ENCODE measurements around the gene TAS2R60.
"Not testable (repeated sequence)": the region's sequence is repeated elsewhere in the genome, so short reads cannot be mapped to it uniquely, and the experiment has no call there.

TAS2R60 gene

DNA sequence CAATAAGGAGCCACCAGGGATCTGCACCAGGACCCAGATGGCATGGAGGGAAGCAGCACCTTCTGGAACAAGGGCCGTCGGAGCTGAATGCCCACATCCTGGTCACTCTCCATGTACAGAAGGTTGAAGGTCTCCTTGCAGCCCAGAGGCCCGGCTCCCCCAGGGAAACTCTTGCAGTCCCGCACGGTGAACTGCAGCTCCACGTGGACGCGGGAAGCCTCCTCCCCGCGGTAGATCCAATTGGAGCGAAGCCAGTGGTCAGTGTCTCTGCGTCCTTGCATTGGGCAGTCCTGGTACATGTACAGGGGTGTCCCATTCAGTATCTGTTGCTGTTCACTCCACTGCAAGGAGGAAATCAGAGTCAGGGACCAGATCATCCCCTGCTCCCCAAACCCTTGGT, 42.0 kb upstream of the TAS2R60 start:
- no peak overlapping the region for H3K4me2 ChIP-seq (ENCODE audit: low read length)
- H3K4me3 ChIP-seq (ENCODE audit: low read length), result no peak overlapping the region
- H3K9me3 ChIP-seq (replicated peaks; ENCODE audit: low read length), result no peaks in the 10 kb centered on the region
- no peaks in the 10 kb centered on the region for H3K27me3 ChIP-seq (ENCODE audit: control insufficient read depth, insufficient read depth, low read length)
- no peak overlapping the region for H3K9ac ChIP-seq (ENCODE audit: low read depth, low read length)
- peaks cover 6% of the 10 kb centered on the region for H3K4me1 ChIP-seq (ENCODE audit: control insufficient read depth, insufficient read depth, low read length)
- H3K36me3 ChIP-seq (ENCODE audit: insufficient read depth, low read length), result no peaks in the 10 kb centered on the region

- H3K9me3 ChIP-seq (replicated peaks; ENCODE audit: low read length); H3K9ac ChIP-seq (ENCODE audit: low read depth, low read length); H3K27me3 ChIP-seq (ENCODE audit: control insufficient read depth, insufficient read depth, low read length); H3K4me3 ChIP-seq (ENCODE audit: low read length); H3K4me2 ChIP-seq (ENCODE audit: low read length); H3K36me3 ChIP-seq (ENCODE audit: insufficient read depth, low read length); H3K4me1 ChIP-seq (ENCODE audit: control insufficient read depth, insufficient read depth, low read length): not testable (repeated sequence)
Observed at GRCh38 chr7:143402233-143402632, 41.0 kb upstream of the TAS2R60 start.

DNA sequence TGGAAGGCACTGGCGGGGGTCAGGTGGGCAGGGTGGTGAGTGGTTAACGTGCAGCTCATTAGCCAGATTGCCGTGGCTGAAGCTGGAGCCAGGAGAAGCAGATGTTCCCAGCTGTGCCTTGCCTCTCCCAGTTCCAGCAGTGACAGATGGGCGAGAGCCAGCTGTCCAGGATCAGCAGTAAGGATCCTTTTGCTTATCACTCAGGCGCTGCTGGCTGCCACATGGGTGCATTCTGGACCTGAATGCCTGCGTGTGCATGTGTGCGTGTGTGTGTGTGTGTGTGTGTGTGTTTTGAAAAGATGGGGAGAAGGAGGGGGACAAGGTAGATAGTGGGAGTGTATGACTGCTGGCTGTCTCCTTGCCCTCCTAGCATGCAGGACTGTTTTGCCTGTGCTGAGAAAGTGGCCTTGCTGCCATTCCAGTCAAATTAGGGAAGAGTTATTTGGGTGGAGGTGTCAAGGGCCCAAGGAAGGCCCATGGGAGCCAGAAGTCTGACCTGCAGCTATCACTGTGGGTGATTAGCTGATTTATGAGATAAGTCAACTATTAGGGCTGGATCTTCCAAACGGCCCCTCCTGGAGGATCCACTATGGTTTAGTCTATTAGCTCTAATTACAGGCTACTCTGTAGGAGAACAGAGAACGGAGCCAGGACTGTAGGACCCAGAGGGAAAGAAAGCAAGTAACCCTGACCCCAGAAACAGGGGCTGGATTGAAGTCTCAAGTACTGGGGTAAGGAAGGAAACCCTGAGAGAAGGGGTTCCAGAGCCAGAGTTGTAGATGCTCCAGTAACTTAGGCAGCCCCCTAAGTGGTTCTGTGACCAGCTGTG, 37.9 kb upstream of the TAS2R60 start:
- peaks cover 6% of the 10 kb centered on the region for H3K4me1 ChIP-seq (ENCODE audit: control insufficient read depth, insufficient read depth, low read length)
- no peaks in the 10 kb centered on the region for H3K27me3 ChIP-seq (ENCODE audit: control insufficient read depth, insufficient read depth, low read length)
- no peak overlapping the region for H3K4me3 ChIP-seq (ENCODE audit: low read length)
- H3K9ac ChIP-seq (ENCODE audit: low read depth, low read length), result no peak overlapping the region
- H3K9me3 ChIP-seq (replicated peaks; ENCODE audit: low read length), result no peaks in the 10 kb centered on the region
- no peaks in the 10 kb centered on the region for H3K36me3 ChIP-seq (ENCODE audit: insufficient read depth, low read length)
- no peak overlapping the region for H3K4me2 ChIP-seq (ENCODE audit: low read length)

GRCh38 chr7:143406002-143406357, 37.3 kb upstream of the TAS2R60 start:
- no peaks in the 10 kb centered on the region for H3K36me3 ChIP-seq (ENCODE audit: insufficient read depth, low read length)
- H3K4me1 ChIP-seq (ENCODE audit: control insufficient read depth, insufficient read depth, low read length), result peaks cover 11% of the 10 kb centered on the region
- H3K9me3 ChIP-seq (replicated peaks; ENCODE audit: low read length), result no peaks in the 10 kb centered on the region
- H3K4me2 ChIP-seq (ENCODE audit: low read length), result no peak overlapping the region
- no peak overlapping the region for H3K9ac ChIP-seq (ENCODE audit: low read depth, low read length)
- no peaks in the 10 kb centered on the region for H3K27me3 ChIP-seq (ENCODE audit: control insufficient read depth, insufficient read depth, low read length)
- H3K4me3 ChIP-seq (ENCODE audit: low read length), result no peak overlapping the region

GRCh38 chr7:143407287-143408251, 35.7 kb upstream of the TAS2R60 start:
- Histone ChIP-seq H3K4me2 (ENCODE audit: low read length) (no peak overlapping the region), H3K9me3 (replicated peaks; ENCODE audit: low read length) (no peaks in the 10 kb centered on the region), H3K4me3 (ENCODE audit: low read length) (no peak overlapping the region), H3K9ac (ENCODE audit: low read depth, low read length) (no peak overlapping the region), H3K36me3 (ENCODE audit: insufficient read depth, low read length) (no peaks in the 10 kb centered on the region), H3K4me1 (ENCODE audit: control insufficient read depth, insufficient read depth, low read length) (peaks cover 11% of the 10 kb centered on the region), H3K27me3 (ENCODE audit: control insufficient read depth, insufficient read depth, low read length) (no peaks in the 10 kb centered on the region)

GRCh38 chr7:143408252-143408685, 35.0 kb upstream of the TAS2R60 start:
- Histone ChIP-seq H3K9me3 (replicated peaks; ENCODE audit: low read length) (no peaks in the 10 kb centered on the region), H3K27me3 (ENCODE audit: control insufficient read depth, insufficient read depth, low read length) (no peaks in the 10 kb centered on the region), H3K4me1 (ENCODE audit: control insufficient read depth, insufficient read depth, low read length) (peaks cover 11% of the 10 kb centered on the region), H3K36me3 (ENCODE audit: insufficient read depth, low read length) (no peaks in the 10 kb centered on the region), H3K4me2 (ENCODE audit: low read length) (no peak overlapping the region), H3K9ac (ENCODE audit: low read depth, low read length) (no peak overlapping the region), H3K4me3 (ENCODE audit: low read length) (no peak overlapping the region)

DNA sequence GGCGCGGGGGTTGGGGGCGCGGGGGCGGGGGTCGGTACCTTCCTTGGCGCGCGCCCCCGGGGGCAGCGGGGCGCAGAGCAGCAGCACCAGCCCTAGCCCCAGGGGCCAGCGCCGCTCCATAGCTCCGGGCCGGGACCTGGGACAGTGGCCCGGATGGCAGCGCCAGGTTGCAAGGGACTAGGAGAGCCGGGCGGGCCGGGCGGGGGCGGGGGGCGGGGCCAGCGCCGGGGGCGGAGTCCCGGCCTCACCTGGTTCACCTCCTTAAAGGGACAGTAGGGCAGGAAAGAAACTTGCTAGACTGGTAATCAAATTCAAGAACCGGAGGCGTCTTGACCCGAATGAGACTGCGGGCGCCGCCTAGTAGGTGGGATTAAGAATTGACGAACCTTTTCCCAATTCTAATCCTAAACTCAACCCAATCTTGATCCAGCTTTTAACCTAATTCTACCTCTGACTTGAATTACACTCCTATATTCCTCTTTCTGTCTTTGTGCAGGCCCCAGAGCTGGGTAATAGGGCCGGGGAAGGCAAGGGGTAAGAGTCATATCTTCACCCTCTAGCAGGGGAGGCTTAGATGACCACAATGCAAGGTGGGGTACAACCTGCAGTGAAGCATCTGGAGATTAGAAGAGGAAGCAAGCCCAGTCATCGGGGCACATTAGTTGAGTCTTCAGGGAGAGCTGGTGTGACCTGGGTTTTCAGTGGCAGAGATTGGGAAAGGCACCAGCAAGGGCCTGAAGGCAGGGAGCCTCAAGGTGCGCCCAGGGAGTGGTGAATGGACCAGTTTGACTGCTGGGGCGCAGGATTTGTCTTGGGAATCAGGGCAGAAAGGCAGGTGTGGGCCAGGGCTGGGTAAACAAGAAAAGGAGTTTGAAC, 34.3 kb upstream of the TAS2R60 start, which contains the start of gene EPHA1:
Gene EPHA1 (minus strand): TSS at position 171 of the 876 bp plus-strand sequence. CDS start 51 bp downstream, at position 120.
- no peak within 1 kb of the TSS for H3K4me3 ChIP-seq (ENCODE audit: low read length)
- H3K4me2 ChIP-seq (ENCODE audit: low read length), result no peak within 1 kb of the TSS
- H3K9ac ChIP-seq (ENCODE audit: low read depth, low read length), result no peak within 1 kb of the TSS
- H3K36me3 ChIP-seq (ENCODE audit: insufficient read depth, low read length), result no peaks in the 10 kb centered on the region
- H3K4me1 ChIP-seq (ENCODE audit: control insufficient read depth, insufficient read depth, low read length), result peaks cover 11% of the 10 kb centered on the region
- H3K9me3 ChIP-seq (replicated peaks; ENCODE audit: low read length), result no peaks in the 10 kb centered on the region
- H3K27me3 ChIP-seq (ENCODE audit: control insufficient read depth, insufficient read depth, low read length), result no peaks in the 10 kb centered on the region

- Histone ChIP-seq H3K4me1 (ENCODE audit: control insufficient read depth, insufficient read depth, low read length) (peaks cover 19% of the 10 kb centered on the region), H3K4me2 (ENCODE audit: low read length) (peak overlapping the region; percentile 8), H3K9me3 (replicated peaks; ENCODE audit: low read length) (no peaks in the 10 kb centered on the region), H3K9ac (ENCODE audit: low read depth, low read length) (no peak overlapping the region), H3K4me3 (ENCODE audit: low read length) (no peak overlapping the region), H3K27me3 (ENCODE audit: control insufficient read depth, insufficient read depth, low read length) (no peaks in the 10 kb centered on the region), H3K36me3 (ENCODE audit: insufficient read depth, low read length) (no peaks in the 10 kb centered on the region)
Observed at GRCh38 chr7:143410521-143411004, 32.7 kb upstream of the TAS2R60 start.

GRCh38 chr7:143411976-143412708, 31.1 kb upstream of the TAS2R60 start:
- Histone ChIP-seq H3K4me1 (ENCODE audit: control insufficient read depth, insufficient read depth, low read length) (peaks cover 28% of the 10 kb centered on the region), H3K27me3 (ENCODE audit: control insufficient read depth, insufficient read depth, low read length) (no peaks in the 10 kb centered on the region)

DNA sequence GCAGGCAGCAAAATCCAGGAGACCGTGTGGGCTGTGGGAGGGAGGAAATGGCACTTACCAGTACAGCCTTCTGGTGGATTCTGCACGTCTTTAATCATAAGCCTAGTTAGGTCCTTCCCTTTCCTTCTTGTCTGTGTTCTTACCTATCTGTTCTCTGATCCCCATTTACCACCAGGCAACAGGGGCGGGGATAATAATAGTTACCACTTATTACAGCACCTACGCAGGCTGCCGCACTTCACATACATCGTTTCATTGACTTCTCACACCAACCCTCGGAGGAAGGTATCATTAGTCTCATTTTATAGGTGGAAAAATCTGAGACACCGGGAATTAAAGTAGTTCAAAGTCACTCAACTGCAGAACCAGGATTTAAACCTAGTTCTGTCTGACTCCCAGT, 30.1 kb upstream of the TAS2R60 start:
- Histone ChIP-seq H3K27me3 (ENCODE audit: control insufficient read depth, insufficient read depth, low read length) (no peaks in the 10 kb centered on the region), H3K9me3 (replicated peaks; ENCODE audit: low read length) (no peaks in the 10 kb centered on the region), H3K9ac (ENCODE audit: low read depth, low read length) (no peak overlapping the region), H3K4me2 (ENCODE audit: low read length) (no peak overlapping the region), H3K36me3 (ENCODE audit: insufficient read depth, low read length) (no peaks in the 10 kb centered on the region), H3K4me3 (ENCODE audit: low read length) (no peak overlapping the region), H3K4me1 (ENCODE audit: control insufficient read depth, insufficient read depth, low read length) (peaks cover 29% of the 10 kb centered on the region)

More at GRCh38 chr7:143411976-143412708, 31.1 kb upstream of the TAS2R60 start:
- no peak overlapping the region for H3K9ac ChIP-seq (ENCODE audit: low read depth, low read length)
- H3K4me2 ChIP-seq (ENCODE audit: low read length), result no peak overlapping the region
- H3K36me3 ChIP-seq (ENCODE audit: insufficient read depth, low read length), result no peaks in the 10 kb centered on the region
- no peak overlapping the region for H3K4me3 ChIP-seq (ENCODE audit: low read length)
- no peaks in the 10 kb centered on the region for H3K9me3 ChIP-seq (replicated peaks; ENCODE audit: low read length)
